ENCODE results near the gene CACNA1C.

The CACNA1C gene

GRCh38 chr12:2208837-2209635, 156.2 kb downstream of the CACNA1C start:
- no peak for DNase-seq

- no peak for DNase-seq
Observed at GRCh38 chr12:2211119-2211518, 158.3 kb downstream of the CACNA1C start.

- no peak for DNase-seq
Observed at GRCh38 chr12:2212537-2212936, 159.8 kb downstream of the CACNA1C start.

GRCh38 chr12:2212971-2213869, 160.4 kb downstream of the CACNA1C start:
- peak; percentile 16 for DNase-seq

GRCh38 chr12:2214411-2214810, 161.6 kb downstream of the CACNA1C start:
- no peak for DNase-seq

- no peak for DNase-seq
Observed at GRCh38 chr12:2215709-2216560, 163.1 kb downstream of the CACNA1C start.

GRCh38 chr12:2218706-2219105, 165.9 kb downstream of the CACNA1C start:
- DNase-seq: no peak

- DNase-seq: no peak
Observed at GRCh38 chr12:2221030-2221621, 168.3 kb downstream of the CACNA1C start.

GRCh38 chr12:2222691-2223090, 169.9 kb downstream of the CACNA1C start:
- DNase-seq: no peak

GRCh38 chr12:2224961-2225360, 172.2 kb downstream of the CACNA1C start:
- no peak for DNase-seq

GRCh38 chr12:2225696-2226095, 172.9 kb downstream of the CACNA1C start:
- DNase-seq: no peak

- DNase-seq: no peak
Observed at GRCh38 chr12:2226641-2227040, 173.9 kb downstream of the CACNA1C start.

- DNase-seq: no peak
Observed at GRCh38 chr12:2227360-2227759, 174.6 kb downstream of the CACNA1C start.

GRCh38 chr12:2228535-2228934, 175.7 kb downstream of the CACNA1C start:
- no peak for DNase-seq

- DNase-seq: no peak
Observed at GRCh38 chr12:2229661-2230539, 177.1 kb downstream of the CACNA1C start.

- DNase-seq: no peak
Observed at GRCh38 chr12:2231011-2231595, 178.3 kb downstream of the CACNA1C start.

GRCh38 chr12:2231956-2232355, 179.2 kb downstream of the CACNA1C start:
- DNase-seq: no peak

- DNase-seq: no peak
Observed at GRCh38 chr12:2233034-2233433, 180.2 kb downstream of the CACNA1C start.

- DNase-seq: no peak
Observed at GRCh38 chr12:2234091-2234490, 181.3 kb downstream of the CACNA1C start.

- DNase-seq: no peak
Observed at GRCh38 chr12:2234646-2235350, 182.0 kb downstream of the CACNA1C start.

All from NCI-H524 treated with DMSO at 0.1 percent for 48 hours (cell line).